GM12874 (cell line): ENCODE results near the gene REELD1.

Experiments
- TF ChIP-seq, protein P1 (sequence below): IDR thresholded peaks from 2 replicates; pipeline ENCODE4 v1.5.1; 2011; ENCODE audit warnings: low read depth, mild to moderate bottlenecking, control low read depth, low read length, moderate library complexity; ENCODE audit not compliant: insufficient read depth

Gene REELD1

DNA sequence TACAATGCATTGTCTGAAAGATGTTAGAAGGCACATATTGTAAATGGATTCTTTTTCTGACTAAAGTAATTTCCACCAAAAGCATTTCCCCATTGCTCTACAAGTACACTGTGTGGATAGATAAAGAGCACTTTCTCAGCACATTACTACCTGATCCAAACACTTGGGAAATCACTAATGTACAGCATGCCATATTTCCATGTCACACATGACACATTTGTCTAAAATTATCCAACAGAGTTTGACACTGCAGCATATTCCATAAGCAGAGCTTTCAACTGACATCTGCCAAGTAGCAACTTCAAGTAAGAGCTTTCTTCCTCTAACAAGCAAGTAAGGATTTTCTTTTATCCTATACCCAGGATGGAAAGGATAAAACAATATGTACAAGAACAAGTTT, 49.5 kb downstream of the REELD1 start:
- TF ChIP-seq, protein P1, sequence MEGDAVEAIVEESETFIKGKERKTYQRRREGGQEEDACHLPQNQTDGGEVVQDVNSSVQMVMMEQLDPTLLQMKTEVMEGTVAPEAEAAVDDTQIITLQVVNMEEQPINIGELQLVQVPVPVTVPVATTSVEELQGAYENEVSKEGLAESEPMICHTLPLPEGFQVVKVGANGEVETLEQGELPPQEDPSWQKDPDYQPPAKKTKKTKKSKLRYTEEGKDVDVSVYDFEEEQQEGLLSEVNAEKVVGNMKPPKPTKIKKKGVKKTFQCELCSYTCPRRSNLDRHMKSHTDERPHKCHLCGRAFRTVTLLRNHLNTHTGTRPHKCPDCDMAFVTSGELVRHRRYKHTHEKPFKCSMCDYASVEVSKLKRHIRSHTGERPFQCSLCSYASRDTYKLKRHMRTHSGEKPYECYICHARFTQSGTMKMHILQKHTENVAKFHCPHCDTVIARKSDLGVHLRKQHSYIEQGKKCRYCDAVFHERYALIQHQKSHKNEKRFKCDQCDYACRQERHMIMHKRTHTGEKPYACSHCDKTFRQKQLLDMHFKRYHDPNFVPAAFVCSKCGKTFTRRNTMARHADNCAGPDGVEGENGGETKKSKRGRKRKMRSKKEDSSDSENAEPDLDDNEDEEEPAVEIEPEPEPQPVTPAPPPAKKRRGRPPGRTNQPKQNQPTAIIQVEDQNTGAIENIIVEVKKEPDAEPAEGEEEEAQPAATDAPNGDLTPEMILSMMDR, result no peak

DNA sequence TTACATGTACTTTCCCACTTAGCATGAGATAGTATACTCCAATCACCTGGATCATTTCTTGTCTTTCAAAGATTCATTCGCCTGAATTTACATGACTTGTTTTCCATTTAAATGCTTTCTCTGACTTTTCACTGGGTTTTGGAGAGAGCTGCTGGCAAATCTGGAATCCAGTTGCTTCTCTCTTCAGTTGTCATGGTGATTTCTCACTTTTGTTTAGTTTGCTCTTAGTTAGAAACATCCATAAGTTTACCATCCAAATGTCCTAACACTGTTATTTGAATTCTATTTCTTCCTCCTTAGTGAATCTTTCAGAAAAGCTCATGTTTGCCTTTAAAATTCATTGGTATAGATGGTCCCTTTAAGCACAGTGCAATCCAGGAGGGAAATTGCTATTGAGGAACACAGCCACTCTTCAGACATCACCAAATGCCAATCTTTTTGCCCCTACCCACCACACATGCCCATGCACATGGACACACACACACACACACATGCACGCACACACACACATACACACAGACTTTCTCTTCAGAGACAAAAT, 51.7 kb downstream of the REELD1 start:
- TF ChIP-seq, protein P1, result no peak

DNA sequence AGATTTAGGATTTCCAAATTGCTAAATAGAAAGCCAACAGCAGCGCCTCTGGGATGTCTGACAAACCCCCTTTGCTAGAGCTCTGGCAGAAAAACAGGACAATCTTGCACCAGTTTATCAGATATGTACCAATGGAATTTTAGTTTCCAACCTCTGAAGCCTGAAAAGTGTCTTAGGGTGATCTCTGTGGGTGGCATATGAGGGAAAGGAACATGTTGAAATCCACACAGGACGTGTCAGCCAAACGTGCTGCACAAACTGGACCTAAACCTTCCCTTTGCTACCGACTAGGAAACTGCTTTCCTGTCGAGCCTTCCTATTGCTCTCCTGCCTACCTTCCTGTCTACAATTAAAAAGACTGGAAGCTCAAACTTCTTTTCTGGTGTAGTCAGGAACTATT, 53.5 kb downstream of the REELD1 start:
- TF ChIP-seq, protein P1, result no peak

DNA sequence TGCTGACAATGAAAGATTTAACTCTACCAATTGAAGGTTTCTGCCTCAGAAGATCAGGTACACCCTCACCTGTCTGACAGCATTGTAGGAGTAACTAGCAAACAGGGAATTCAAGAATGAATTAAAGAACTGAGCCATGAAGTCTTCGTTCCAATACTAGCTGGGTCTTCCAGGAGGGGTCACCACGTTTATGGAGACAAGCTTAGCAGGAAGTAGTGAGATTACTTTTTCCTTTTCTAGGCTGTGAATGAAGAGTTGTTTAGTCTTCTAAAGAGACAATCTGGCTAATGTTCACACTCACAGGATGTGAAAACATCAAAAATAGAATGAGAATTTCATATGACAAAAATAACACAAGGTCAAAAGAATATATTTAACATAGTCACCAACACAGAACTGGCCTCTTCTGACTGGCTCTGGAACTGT, 54.9 kb downstream of the REELD1 start:
- TF ChIP-seq, protein P1, result no peak

DNA sequence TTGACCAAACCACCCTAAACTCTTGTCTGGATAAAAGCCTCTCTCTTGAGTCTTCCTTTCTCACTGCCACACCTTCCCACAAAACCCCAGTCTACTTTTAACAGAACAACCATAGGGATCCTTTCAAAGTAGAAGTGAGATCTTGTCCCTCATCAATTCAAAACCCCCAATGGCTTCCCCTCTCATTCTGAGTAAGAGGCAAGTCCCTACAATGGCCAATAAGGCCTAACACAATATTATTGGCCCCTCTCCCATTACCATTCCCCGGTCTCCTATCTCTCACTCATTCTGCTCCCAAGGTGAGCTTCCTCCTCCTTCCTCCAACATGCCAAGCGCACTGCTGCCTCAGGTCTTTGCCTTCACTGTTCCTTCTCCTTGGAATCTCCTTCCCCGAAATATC, 57.1 kb downstream of the REELD1 start:
- TF ChIP-seq, protein P1, result no peak

DNA sequence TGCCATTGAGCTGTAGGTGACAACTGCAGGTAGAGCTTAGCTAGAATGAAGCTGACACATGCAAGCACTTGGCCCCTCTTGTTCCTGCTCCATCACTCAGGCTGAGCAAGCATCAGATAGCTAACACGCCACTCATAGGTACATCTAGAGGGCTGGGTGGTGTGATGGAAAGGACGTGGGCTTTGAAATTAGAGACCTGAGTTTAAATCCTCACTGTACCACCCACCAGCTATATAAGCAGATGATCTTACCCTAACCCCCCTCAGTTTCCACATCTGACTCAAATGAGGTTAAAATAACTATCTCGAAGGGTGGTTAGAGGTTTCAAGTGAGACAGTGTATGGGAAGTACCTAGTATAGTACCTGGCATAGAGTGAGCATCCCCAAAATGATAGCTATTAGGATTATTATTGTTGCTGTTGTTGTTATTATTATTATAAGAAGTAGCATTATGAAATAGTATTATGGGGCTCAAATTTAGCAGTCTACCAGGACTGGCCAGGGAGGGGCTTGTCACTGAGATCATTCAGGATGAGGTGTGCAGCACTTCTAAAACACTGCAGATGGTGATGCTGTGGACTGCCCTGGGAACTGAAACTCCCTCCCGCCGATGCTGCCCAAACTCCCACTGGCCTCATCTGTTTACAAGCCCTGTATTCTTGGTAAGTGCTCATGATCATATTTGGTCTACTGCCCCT, 59.0 kb downstream of the REELD1 start:
- TF ChIP-seq, protein P1, result no peak

DNA sequence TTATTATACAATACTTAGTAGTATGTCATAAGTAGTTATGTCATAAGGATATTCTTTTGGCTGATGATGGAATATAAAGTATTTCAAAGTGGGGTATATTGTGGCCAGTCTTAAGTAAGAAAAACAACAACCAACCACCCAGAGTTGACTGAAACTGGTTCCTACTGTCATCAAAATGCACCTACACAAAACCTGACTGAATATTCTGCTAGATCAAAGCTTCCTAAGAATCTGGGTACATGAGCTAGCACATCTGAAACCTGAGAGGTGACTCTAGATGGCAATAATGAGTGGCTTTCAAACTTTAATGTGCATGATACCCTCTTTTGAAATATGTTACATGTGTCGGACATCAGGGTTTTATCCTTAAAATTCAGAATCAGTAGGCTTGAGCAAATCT, 60.4 kb downstream of the REELD1 start:
- TF ChIP-seq, protein P1, result no peak
